Lung (tissue), 12 donors: Measurements from ENCODE around the gene HS3ST3B1. TPM values are rescaled to one million over a fixed set of nuclear protein-coding genes. Genes with fewer than 3 reads are reported as not detected.

ENCODE experiments used
- ATAC-seq: fragments of 200-7000 bp; cut with Tn5 transposase; one replicate; pipeline ENCODE4 v1.9.1; 2020; ENCODE audit warnings: moderate number of reproducible peaks; ENCODE audit not compliant: insufficient read depth, low FRiP score
- DNase-seq, 3 donors: peaks; one replicate each; pipeline ENCODE4 v3.0.0-alpha.2; 2013 to 2017
- H3K27ac ChIP-seq, 2 donors: one replicate each; pipeline ENCODE4 v1.5.1; 2013; ENCODE audit warnings: mild to moderate bottlenecking in 2 of 2, moderate library complexity in 2 of 2, control low read depth in 1 of 2, inconsistent platforms in 1 of 2, low read depth in 1 of 2, low read length in 1 of 2
- H3K27me3 ChIP-seq, 3 donors: one replicate each; pipeline ENCODE4 v1.5.1; 2013; ENCODE audit warnings: low read length in 2 of 3; ENCODE audit not compliant: control insufficient read depth in 3 of 3, insufficient read depth in 3 of 3
- H3K36me3 ChIP-seq, 4 donors: one replicate each; pipeline ENCODE4 v1.5.1; 2013; ENCODE audit warnings: low read length in 4 of 4, mild to moderate bottlenecking in 1 of 4, moderate library complexity in 1 of 4; ENCODE audit not compliant: control insufficient read depth in 4 of 4, insufficient read depth in 4 of 4
- H3K4me1 ChIP-seq, 5 donors: one replicate each; pipeline ENCODE4 v1.5.1; 2013; ENCODE audit warnings: low read length in 5 of 5, mild to moderate bottlenecking in 2 of 5, moderate library complexity in 1 of 5; ENCODE audit not compliant: control insufficient read depth in 5 of 5, insufficient read depth in 5 of 5
- H3K4me3 ChIP-seq: one replicate; pipeline ENCODE4 v1.5.1; 2013; ENCODE audit warnings: mild to moderate bottlenecking, control low read depth, moderate library complexity
- H3K9ac ChIP-seq, 2 donors: one replicate each; pipeline ENCODE4 v1.5.1; 2013; ENCODE audit warnings: low read length in 2 of 2, control low read depth in 1 of 2; ENCODE audit not compliant: insufficient read depth in 1 of 2
- H3K9me3 ChIP-seq, 4 donors: one replicate each; pipeline ENCODE4 v1.5.1; 2013; ENCODE audit warnings: low read length in 3 of 4, mild to moderate bottlenecking in 1 of 4, moderate library complexity in 1 of 4; ENCODE audit not compliant: control insufficient read depth in 4 of 4, insufficient read depth in 3 of 4
- CTCF ChIP-seq: IDR thresholded peaks from 2 replicates; pipeline ENCODE4 v1.5.1; 2012; ENCODE audit warnings: mild to moderate bottlenecking; ENCODE audit errors: control extremely low read depth, extremely low read depth
- WGBS, 2 donors: extraction: QIAGEN DNeasy Blood & Tissue Kit; methylation state at CpG; one replicate each; pipeline ENCODE4 v1.1.7; 2013; 5-methylcytosine and 5-hydroxymethylcytosine counted together
- polyA plus RNA-seq, 2 donors: library from polyadenylated mRNA; stranded (reverse); fragments of 200-250 nt; gene quantifications; one replicate each; pipeline ENCODE4 v1.2.1, GENCODE V29; 2013
- total RNA-seq, 2 donors: library from RNA; depleted of rRNA in 1 of 2; stranded (reverse); fragments of >200 nt in 1 of 2; gene quantifications; one replicate each; pipeline ENCODE4 v1.2.1, GENCODE V29; 2014 to 2021
- donor health status: control.
- donor health status: control.
- donor health status: Bipolar disorder and iron deficiency.
- donor health status: healthy.
- donor health status: DM: yes; HTN: yes; CAD: no.

The HS3ST3B1 gene
- total and polyA plus RNA-seq, 4 donors = 0.87 to 14.6 (median 5.3) TPM

GRCh38 chr17:14354807-14355206 lies 53.9 kb downstream of the HS3ST3B1 start:
- no peak overlapping the region for H3K27ac ChIP-seq
- DNase-seq (no peak), ATAC-seq (no peak)
- no peak overlapping the region for H3K9ac ChIP-seq
- H3K27me3 ChIP-seq = no peaks in the 10 kb centered on the region
- TF ChIP-seq CTCF = no peak
- no peak overlapping the region for H3K4me3 ChIP-seq
- WGBS, 2 donors = 86% methylated on average over 2 of the region's 2 CpGs
- peaks cover 0 to 19% (median 0%) of the 10 kb centered on the region in 5 donors for H3K4me1 ChIP-seq
- H3K36me3 ChIP-seq = no peaks in the 10 kb centered on the region
- peaks cover 0 to 3% (median 0%) of the 10 kb centered on the region in 4 donors for H3K9me3 ChIP-seq

DNA sequence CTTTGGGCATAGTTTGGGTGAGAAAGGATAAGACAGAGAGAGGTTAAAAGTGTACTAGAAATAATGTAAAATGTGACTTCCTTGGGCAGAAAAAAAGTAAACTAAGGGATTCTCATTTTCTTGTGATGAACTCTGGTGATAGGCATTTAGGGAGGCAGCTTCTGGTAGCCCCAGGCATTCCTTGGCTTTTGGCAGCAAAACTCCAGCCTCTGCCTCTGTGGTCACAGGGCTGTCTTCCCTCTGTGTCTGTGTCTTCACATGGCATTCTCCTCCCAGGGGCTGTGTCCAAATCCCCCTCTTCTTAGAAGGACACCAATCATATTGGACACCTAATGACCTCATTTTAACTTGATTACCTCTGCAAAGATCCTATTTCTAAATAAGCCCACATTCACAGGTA lies 54.7 kb downstream of the HS3ST3B1 start:
- Histone ChIP-seq H3K9me3 (peaks cover 0 to 3% (median 0%) of the 10 kb centered on the region in 4 donors), H3K36me3 (no peaks in the 10 kb centered on the region), H3K4me3 (no peak overlapping the region), H3K27ac (no peak overlapping the region), H3K27me3 (no peaks in the 10 kb centered on the region), H3K4me1 (peaks cover 0 to 19% (median 0%) of the 10 kb centered on the region in 5 donors), H3K9ac (no peak overlapping the region)
- ATAC-seq (no peak), DNase-seq (no peak)
- TF ChIP-seq CTCF = no peak

DNA sequence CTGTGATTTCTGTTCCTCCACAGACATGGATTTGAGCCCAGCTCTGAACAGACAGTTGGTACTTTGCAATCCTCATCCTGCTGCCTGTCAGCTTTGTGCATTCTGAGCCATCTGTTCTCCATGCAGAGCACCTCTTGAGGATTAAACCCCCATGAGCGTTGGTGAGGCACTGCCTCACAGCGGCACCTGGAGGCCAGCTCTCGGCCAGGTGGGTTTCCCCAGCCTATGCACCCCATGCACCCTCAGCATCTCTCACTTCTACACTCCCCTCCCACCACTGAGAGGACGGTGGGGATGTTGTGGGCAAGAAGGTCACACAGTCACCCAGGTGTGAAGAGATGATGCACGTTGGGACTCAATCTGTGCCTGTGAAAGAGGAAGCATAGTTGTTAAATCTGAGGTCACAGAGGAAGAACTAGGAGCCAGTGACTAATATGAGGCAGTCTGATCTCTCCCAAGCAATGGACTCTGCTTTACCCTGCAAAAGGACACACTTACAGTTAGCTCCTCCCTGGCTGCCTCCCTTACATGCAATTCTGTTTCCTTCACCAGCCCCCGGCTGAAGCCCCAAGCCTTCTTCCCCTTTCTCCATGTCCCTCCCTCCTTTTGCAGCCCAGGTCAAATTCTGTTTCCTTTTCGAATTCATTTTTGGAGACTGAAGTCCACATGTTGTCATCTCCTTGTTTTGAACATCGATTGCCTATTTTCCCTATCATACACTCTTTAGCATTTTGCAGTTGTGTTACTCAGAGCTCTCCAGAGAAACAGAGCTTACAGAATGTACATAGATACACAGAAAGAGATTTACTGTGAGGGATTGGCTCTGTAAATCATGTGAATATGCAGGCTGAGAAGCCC lies 58.5 kb downstream of the HS3ST3B1 start:
- ATAC-seq (peak; percentile 27), DNase-seq (no peak)
- no peaks in the 10 kb centered on the region for H3K27me3 ChIP-seq
- H3K4me3 ChIP-seq = no peak overlapping the region
- no peak overlapping the region for H3K27ac ChIP-seq
- H3K9ac ChIP-seq = no peak overlapping the region
- WGBS, 2 donors = 48 to 57% methylated on average over 8 of the region's 8 CpGs
- TF ChIP-seq CTCF = no peak
- peaks cover 0 to 3% (median 0%) of the 10 kb centered on the region in 4 donors for H3K9me3 ChIP-seq
- H3K4me1 ChIP-seq = peaks cover 0 to 7% (median 1%) of the 10 kb centered on the region in 5 donors
- no peaks in the 10 kb centered on the region for H3K36me3 ChIP-seq
